H1 (cell line): ENCODE results near the gene SEZ6. TPM values are rescaled to one million over a fixed set of nuclear protein-coding genes. Genes with fewer than 3 reads are reported as not detected.

Source experiments
- ASH2L ChIP-seq: fragments of 200-600, 300-600 bp; sonication (generic); IDR thresholded peaks from one replicate; pipeline ENCODE4 v1.7.1; 2017; ENCODE audit warnings: low read length
- CTBP2 ChIP-seq: IDR thresholded peaks from 2 replicates; pipeline ENCODE4 v1.7.0; 2011; ENCODE audit warnings: borderline replicate concordance, mild to moderate bottlenecking, moderate library complexity, mixed read lengths, low read length; ENCODE audit not compliant: insufficient read depth, insufficient read length
- JUND ChIP-seq: IDR thresholded peaks from 2 replicates; pipeline ENCODE4 v1.6.1; 2011; ENCODE audit warnings: mild to moderate bottlenecking, improper control_type of control experiment, low read length
- KDM1A ChIP-seq: fragments of 200-600, 300-600 bp; sonication (generic); IDR thresholded peaks from 2 replicates; pipeline ENCODE4 v1.7.1; 2016; ENCODE audit warnings: mild to moderate bottlenecking, low read length, borderline replicate concordance
- SIN3A ChIP-seq, 2 experiments: IDR thresholded peaks in 1 of 2; conservative IDR thresholded peaks in 1 of 2; 2 replicates each; pipeline ENCODE4 v1.6.1; 2011 to 2012; ENCODE audit warnings: low read length in 2 of 2, improper control_type of control experiment in 1 of 2, low read depth in 1 of 2, mild to moderate bottlenecking in 1 of 2
- ZNF274 ChIP-seq: IDR thresholded peaks from 2 replicates; pipeline ENCODE4 v1.7.0; 2012; ENCODE audit warnings: low read length, borderline replicate concordance; ENCODE audit errors: extremely low read depth
- polyA plus RNA-seq, 7 experiments: library from polyadenylated mRNA; depleted of rRNA in 3 of 7; stranded (reverse) in 5 of 7; unstranded in 2 of 7; fragments of >200 nt in 5 of 7; fragments of 200-250 nt in 2 of 7; gene quantifications; 1 replicate in 5 of 7; 2 replicates in 1 of 7; 4 replicates in 1 of 7; pipeline versions ENCODE4 v1.2.1 to v1.2.3, GENCODE V29; 2011 to 2013; ENCODE audit warnings: missing spikeins in 2 of 7, mixed read lengths in 2 of 7
- total RNA-seq: library from RNA; stranded (reverse); fragmentation: NEBNext Ultra II Directional; extraction: Animal tissue kit (Norgen Biotek cat#: 25700); gene quantifications from 2 replicates; pipeline ENCODE4 v1.2.1, GENCODE V29; 2021

The SEZ6 gene
- total and polyA plus RNA-seq, 2 of the 8 experiments (the other 6 are each of a cell fraction or from before 2014, with no cell fraction given): 6.9 to 16.1 TPM

- no peak for TF ChIP-seq CTBP2
- no peak for TF ChIP-seq SIN3A (conservative IDR thresholded peaks at IDR 0.05 in 1 of 2, IDR thresholded peaks at IDR 0.05 in 1 of 2; ENCODE audit: low read depth in 1 of 2, low read length in 2 of 2)
- no peak for TF ChIP-seq JUND
- TF ChIP-seq KDM1A: no peak
- no peak for TF ChIP-seq ASH2L
- TF ChIP-seq ZNF274: no peak
Observed at GRCh38 chr17:29010129-29010528, 4.3 kb upstream of the SEZ6 start (continued).
